GM23338 (cell line): ENCODE data around the gene MSS51. TPM values are rescaled to one million over a fixed set of nuclear protein-coding genes. Genes with fewer than 3 reads are reported as not detected.

ENCODE experiments used
- ATAC-seq: fragments of 200-7000 bp; cut with Tn5 transposase; 3 replicates; pipeline ENCODE4 v1.9.1; 2020
- DNase-seq: peaks from one replicate; pipeline ENCODE4 v3.0.0-alpha.2; 2015; ENCODE audit warnings: low spot score
- H2AFZ ChIP-seq: fragments of 200-600 bp; sonication (generic); 2 replicates; pipeline ENCODE4 v1.8.0; 2016; ENCODE audit warnings: antibody characterized with exemption, mild to moderate bottlenecking, moderate library complexity
- H3F3A ChIP-seq: fragments of 200-600 bp; sonication (generic); replicated peaks from 2 replicates; pipeline ENCODE4 v1.8.0; 2017; ENCODE audit warnings: antibody characterized with exemption, mixed run types, low read depth
- H3K27ac ChIP-seq: fragments of 200-600 bp; sonication (generic); 2 replicates; pipeline ENCODE4 v1.6.1; 2016; ENCODE audit warnings: low read depth
- H3K27me3 ChIP-seq: fragments of 200-600 bp; sonication (generic); 2 replicates; pipeline ENCODE4 v1.8.0; 2016; ENCODE audit warnings: mild to moderate bottlenecking, mixed run types, moderate library complexity; ENCODE audit not compliant: insufficient read depth
- H3K36me3 ChIP-seq: fragments of 200-600 bp; sonication (generic); 2 replicates; pipeline ENCODE4 v1.8.0; 2016; ENCODE audit warnings: mild to moderate bottlenecking; ENCODE audit not compliant: insufficient read depth
- H3K4me1 ChIP-seq: fragments of 200-600 bp; sonication (generic); 2 replicates; pipeline ENCODE4 v1.8.0; 2016; ENCODE audit warnings: mild to moderate bottlenecking, moderate library complexity; ENCODE audit not compliant: insufficient read depth
- H3K4me2 ChIP-seq: fragments of 200-600 bp; sonication (generic); 2 replicates; pipeline ENCODE4 v1.7.1; 2017; ENCODE audit warnings: mixed run types
- H3K4me3 ChIP-seq: fragments of 200-600 bp; sonication (generic); 2 replicates; pipeline ENCODE4 v1.6.1; 2016; ENCODE audit warnings: mixed run types
- H3K79me2 ChIP-seq: fragments of 200-600 bp; sonication (generic); replicated peaks from 2 replicates; pipeline ENCODE4 v1.8.0; 2017; ENCODE audit warnings: mild to moderate bottlenecking; ENCODE audit not compliant: insufficient read depth
- H3K9me2 ChIP-seq: fragments of 200-600 bp; sonication (generic); 2 replicates; pipeline ENCODE4 v1.8.0; 2017; ENCODE audit not compliant: insufficient read depth
- H4K20me1 ChIP-seq: fragments of 200-600 bp; sonication (generic); replicated peaks from 2 replicates; pipeline ENCODE4 v1.8.0; 2017; ENCODE audit warnings: mild to moderate bottlenecking; ENCODE audit not compliant: insufficient read depth
- H3K27ac Mint-ChIP-seq: 2 replicates; pipeline ENCODE4 v1.8.0; 2020; ENCODE audit warnings: inconsistent platforms, mild to moderate bottlenecking, moderate library complexity, mixed read lengths
- H3K27me3 Mint-ChIP-seq: 3 replicates; pipeline ENCODE4 v1.8.0; 2022; ENCODE audit warnings: low read depth, mild to moderate bottlenecking, moderate library complexity, mixed read lengths, inconsistent platforms; ENCODE audit not compliant: insufficient read depth, poor library complexity
- H3K36me3 Mint-ChIP-seq: 3 replicates; pipeline ENCODE4 v1.8.0; 2021; ENCODE audit warnings: low read depth, mild to moderate bottlenecking, inconsistent platforms, moderate library complexity, mixed read lengths
- H3K4me1 Mint-ChIP-seq: 3 replicates; pipeline ENCODE4 v1.8.0; 2020; ENCODE audit warnings: mild to moderate bottlenecking, inconsistent platforms, mixed read lengths
- H3K4me3 Mint-ChIP-seq: 3 replicates; pipeline ENCODE4 v1.8.0; 2021; ENCODE audit warnings: moderate library complexity, mild to moderate bottlenecking, inconsistent platforms, mixed read lengths
- H3K9me3 Mint-ChIP-seq: 3 replicates; pipeline ENCODE4 v1.8.0; 2020; ENCODE audit warnings: moderate library complexity, mild to moderate bottlenecking, inconsistent platforms, mixed read lengths
- CREB1 ChIP-seq: fragments of 250-450 bp; sonication (Bioruptor Pico); IDR thresholded peaks from 2 replicates; pipeline ENCODE4 v1.5.0; 2020; ENCODE audit warnings: low read depth, mild to moderate bottlenecking, moderate library complexity
- ETS1 ChIP-seq: IDR thresholded peaks from 2 replicates; pipeline ENCODE4 v1.6.1; 2016; ENCODE audit warnings: antibody characterized with exemption
- EZH2 ChIP-seq: fragments of 200-600 bp; sonication (generic); IDR thresholded peaks from one replicate; pipeline ENCODE4 v1.8.0; 2017; ENCODE audit warnings: antibody characterized with exemption, mild to moderate bottlenecking, low read depth; ENCODE audit not compliant: unreplicated experiment
- EZH2phosphoT487 ChIP-seq: fragments of 200-600 bp; sonication (generic); IDR thresholded peaks from one replicate; pipeline ENCODE4 v1.8.1; 2018; ENCODE audit warnings: antibody characterized with exemption; ENCODE audit not compliant: unreplicated experiment
- JUNB ChIP-seq: IDR thresholded peaks from one replicate; pipeline ENCODE4 v1.6.1; 2016; ENCODE audit warnings: antibody characterized with exemption; ENCODE audit not compliant: unreplicated experiment
- NANOG ChIP-seq: IDR thresholded peaks from 2 replicates; pipeline ENCODE4 v1.6.1; 2016; ENCODE audit warnings: antibody characterized with exemption, borderline replicate concordance
- POLR2AphosphoS5 ChIP-seq: IDR thresholded peaks from 2 replicates; pipeline ENCODE4 v1.6.1; 2016; ENCODE audit warnings: antibody characterized with exemption, low read depth
- STAT1 ChIP-seq: IDR thresholded peaks from one replicate; pipeline ENCODE4 v1.6.1; 2016; ENCODE audit warnings: antibody characterized with exemption; ENCODE audit not compliant: unreplicated experiment
- ZNF114 ChIP-seq: fragments of 250-450 bp; sonication (Bioruptor Pico); IDR thresholded peaks from 2 replicates; pipeline ENCODE4 v1.5.0; 2020; ENCODE audit warnings: mild to moderate bottlenecking, moderate library complexity
- ZNF331 ChIP-seq: fragments of 250-450 bp; sonication (Bioruptor Pico); IDR thresholded peaks from 2 replicates; pipeline ENCODE4 v1.5.0; 2020; ENCODE audit warnings: low read depth, mild to moderate bottlenecking, moderate library complexity
- polyA plus RNA-seq: library from polyadenylated mRNA; unstranded; fragments of >200 nt; fragmentation: Nextera tagmentation; extraction: Ambion mirVana; gene quantifications from 2 replicates; pipeline ENCODE4 v1.2.1, GENCODE V29; 2016
- total RNA-seq: library from RNA; depleted of rRNA; stranded (reverse); fragments of >200 nt; shearing (Covaris generic); gene quantifications from 2 replicates; pipeline ENCODE4 v1.2.3, GENCODE V29; 2014
- TF ChIP-seq, protein P1 (sequence below): IDR thresholded peaks from one replicate; pipeline ENCODE4 v1.6.1; 2018; ENCODE audit warnings: antibody characterized with exemption; ENCODE audit not compliant: unreplicated experiment
- TF ChIP-seq, protein P2 (sequence below), 2 experiments: fragments of 200-600 bp in 1 of 2; sonication (generic) in 1 of 2; conservative IDR thresholded peaks; 2 replicates each; pipeline versions ENCODE4 v1.5.1 to v1.6.1; 2016 to 2017; ENCODE audit warnings: antibody characterized with exemption in 2 of 2, low read depth in 2 of 2, mild to moderate bottlenecking in 2 of 2, moderate library complexity in 1 of 2
- TF ChIP-seq, protein P3 (sequence below): fragments of 250-450 bp; sonication (Bioruptor Pico); IDR thresholded peaks from 2 replicates; pipeline ENCODE4 v1.5.0; 2020; ENCODE audit warnings: mild to moderate bottlenecking, moderate library complexity

Gene MSS51
- total and polyA plus RNA-seq, 2 experiments from 2014 or later: 1.1 to 5.1 TPM

DNA sequence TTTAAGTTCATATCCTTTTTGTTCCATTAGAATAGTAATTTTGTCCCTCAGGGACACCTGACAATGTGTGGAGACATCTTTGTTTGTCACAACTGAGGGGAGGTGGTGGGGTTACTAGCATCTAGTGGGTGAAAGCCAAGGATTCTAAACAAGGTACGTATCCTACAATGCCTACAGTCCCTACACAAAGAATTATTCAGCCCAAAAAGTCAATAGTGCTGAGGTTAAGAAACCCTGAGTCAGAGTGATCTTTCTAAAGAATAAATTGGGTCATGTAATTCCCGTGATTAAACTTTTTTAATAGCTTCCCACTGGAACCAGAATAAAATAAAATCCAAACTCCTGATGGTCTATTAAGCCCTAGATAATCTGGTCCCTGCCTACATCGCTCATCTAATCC lies 16.8 kb downstream of the MSS51 start:
- no peaks in the 10 kb centered on the region for H3K9me3 Mint-ChIP-seq
- no peak overlapping the region for H3K4me2 ChIP-seq
- H3K4me3 Mint-ChIP-seq: no peak overlapping the region
- H3K27ac Mint-ChIP-seq: no peak overlapping the region
- H2AFZ ChIP-seq: no peak overlapping the region
- no peak overlapping the region for H3K27ac ChIP-seq
- H3K27me3 Mint-ChIP-seq: peaks cover 5% of the 10 kb centered on the region
- H4K20me1 ChIP-seq: no peaks in the 10 kb centered on the region
- no peaks in the 10 kb centered on the region for H3K9me2 ChIP-seq
- no peaks in the 10 kb centered on the region for H3K36me3 ChIP-seq
- H3K79me2 ChIP-seq: peaks cover 18% of the 10 kb centered on the region
- no peaks in the 10 kb centered on the region for H3K27me3 ChIP-seq
- TF ChIP-seq CREB1 (CRISPR knock-in tag) (no peak), EZH2phosphoT487 (no peak), ZNF114 (CRISPR knock-in tag) (no peak), STAT1 (no peak), NANOG (no peak), ETS1 (no peak), POLR2AphosphoS5 (no peak), JUNB (no peak), ZNF331 (no peak), EZH2 (no peak)
- TF ChIP-seq, protein P1, sequence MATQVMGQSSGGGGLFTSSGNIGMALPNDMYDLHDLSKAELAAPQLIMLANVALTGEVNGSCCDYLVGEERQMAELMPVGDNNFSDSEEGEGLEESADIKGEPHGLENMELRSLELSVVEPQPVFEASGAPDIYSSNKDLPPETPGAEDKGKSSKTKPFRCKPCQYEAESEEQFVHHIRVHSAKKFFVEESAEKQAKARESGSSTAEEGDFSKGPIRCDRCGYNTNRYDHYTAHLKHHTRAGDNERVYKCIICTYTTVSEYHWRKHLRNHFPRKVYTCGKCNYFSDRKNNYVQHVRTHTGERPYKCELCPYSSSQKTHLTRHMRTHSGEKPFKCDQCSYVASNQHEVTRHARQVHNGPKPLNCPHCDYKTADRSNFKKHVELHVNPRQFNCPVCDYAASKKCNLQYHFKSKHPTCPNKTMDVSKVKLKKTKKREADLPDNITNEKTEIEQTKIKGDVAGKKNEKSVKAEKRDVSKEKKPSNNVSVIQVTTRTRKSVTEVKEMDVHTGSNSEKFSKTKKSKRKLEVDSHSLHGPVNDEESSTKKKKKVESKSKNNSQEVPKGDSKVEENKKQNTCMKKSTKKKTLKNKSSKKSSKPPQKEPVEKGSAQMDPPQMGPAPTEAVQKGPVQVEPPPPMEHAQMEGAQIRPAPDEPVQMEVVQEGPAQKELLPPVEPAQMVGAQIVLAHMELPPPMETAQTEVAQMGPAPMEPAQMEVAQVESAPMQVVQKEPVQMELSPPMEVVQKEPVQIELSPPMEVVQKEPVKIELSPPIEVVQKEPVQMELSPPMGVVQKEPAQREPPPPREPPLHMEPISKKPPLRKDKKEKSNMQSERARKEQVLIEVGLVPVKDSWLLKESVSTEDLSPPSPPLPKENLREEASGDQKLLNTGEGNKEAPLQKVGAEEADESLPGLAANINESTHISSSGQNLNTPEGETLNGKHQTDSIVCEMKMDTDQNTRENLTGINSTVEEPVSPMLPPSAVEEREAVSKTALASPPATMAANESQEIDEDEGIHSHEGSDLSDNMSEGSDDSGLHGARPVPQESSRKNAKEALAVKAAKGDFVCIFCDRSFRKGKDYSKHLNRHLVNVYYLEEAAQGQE: no peak
- TF ChIP-seq, protein P2, sequence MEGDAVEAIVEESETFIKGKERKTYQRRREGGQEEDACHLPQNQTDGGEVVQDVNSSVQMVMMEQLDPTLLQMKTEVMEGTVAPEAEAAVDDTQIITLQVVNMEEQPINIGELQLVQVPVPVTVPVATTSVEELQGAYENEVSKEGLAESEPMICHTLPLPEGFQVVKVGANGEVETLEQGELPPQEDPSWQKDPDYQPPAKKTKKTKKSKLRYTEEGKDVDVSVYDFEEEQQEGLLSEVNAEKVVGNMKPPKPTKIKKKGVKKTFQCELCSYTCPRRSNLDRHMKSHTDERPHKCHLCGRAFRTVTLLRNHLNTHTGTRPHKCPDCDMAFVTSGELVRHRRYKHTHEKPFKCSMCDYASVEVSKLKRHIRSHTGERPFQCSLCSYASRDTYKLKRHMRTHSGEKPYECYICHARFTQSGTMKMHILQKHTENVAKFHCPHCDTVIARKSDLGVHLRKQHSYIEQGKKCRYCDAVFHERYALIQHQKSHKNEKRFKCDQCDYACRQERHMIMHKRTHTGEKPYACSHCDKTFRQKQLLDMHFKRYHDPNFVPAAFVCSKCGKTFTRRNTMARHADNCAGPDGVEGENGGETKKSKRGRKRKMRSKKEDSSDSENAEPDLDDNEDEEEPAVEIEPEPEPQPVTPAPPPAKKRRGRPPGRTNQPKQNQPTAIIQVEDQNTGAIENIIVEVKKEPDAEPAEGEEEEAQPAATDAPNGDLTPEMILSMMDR (conservative IDR thresholded peaks at IDR 0.05; ENCODE audit: low read depth in 2 of 2): no peak
- TF ChIP-seq, protein P3, sequence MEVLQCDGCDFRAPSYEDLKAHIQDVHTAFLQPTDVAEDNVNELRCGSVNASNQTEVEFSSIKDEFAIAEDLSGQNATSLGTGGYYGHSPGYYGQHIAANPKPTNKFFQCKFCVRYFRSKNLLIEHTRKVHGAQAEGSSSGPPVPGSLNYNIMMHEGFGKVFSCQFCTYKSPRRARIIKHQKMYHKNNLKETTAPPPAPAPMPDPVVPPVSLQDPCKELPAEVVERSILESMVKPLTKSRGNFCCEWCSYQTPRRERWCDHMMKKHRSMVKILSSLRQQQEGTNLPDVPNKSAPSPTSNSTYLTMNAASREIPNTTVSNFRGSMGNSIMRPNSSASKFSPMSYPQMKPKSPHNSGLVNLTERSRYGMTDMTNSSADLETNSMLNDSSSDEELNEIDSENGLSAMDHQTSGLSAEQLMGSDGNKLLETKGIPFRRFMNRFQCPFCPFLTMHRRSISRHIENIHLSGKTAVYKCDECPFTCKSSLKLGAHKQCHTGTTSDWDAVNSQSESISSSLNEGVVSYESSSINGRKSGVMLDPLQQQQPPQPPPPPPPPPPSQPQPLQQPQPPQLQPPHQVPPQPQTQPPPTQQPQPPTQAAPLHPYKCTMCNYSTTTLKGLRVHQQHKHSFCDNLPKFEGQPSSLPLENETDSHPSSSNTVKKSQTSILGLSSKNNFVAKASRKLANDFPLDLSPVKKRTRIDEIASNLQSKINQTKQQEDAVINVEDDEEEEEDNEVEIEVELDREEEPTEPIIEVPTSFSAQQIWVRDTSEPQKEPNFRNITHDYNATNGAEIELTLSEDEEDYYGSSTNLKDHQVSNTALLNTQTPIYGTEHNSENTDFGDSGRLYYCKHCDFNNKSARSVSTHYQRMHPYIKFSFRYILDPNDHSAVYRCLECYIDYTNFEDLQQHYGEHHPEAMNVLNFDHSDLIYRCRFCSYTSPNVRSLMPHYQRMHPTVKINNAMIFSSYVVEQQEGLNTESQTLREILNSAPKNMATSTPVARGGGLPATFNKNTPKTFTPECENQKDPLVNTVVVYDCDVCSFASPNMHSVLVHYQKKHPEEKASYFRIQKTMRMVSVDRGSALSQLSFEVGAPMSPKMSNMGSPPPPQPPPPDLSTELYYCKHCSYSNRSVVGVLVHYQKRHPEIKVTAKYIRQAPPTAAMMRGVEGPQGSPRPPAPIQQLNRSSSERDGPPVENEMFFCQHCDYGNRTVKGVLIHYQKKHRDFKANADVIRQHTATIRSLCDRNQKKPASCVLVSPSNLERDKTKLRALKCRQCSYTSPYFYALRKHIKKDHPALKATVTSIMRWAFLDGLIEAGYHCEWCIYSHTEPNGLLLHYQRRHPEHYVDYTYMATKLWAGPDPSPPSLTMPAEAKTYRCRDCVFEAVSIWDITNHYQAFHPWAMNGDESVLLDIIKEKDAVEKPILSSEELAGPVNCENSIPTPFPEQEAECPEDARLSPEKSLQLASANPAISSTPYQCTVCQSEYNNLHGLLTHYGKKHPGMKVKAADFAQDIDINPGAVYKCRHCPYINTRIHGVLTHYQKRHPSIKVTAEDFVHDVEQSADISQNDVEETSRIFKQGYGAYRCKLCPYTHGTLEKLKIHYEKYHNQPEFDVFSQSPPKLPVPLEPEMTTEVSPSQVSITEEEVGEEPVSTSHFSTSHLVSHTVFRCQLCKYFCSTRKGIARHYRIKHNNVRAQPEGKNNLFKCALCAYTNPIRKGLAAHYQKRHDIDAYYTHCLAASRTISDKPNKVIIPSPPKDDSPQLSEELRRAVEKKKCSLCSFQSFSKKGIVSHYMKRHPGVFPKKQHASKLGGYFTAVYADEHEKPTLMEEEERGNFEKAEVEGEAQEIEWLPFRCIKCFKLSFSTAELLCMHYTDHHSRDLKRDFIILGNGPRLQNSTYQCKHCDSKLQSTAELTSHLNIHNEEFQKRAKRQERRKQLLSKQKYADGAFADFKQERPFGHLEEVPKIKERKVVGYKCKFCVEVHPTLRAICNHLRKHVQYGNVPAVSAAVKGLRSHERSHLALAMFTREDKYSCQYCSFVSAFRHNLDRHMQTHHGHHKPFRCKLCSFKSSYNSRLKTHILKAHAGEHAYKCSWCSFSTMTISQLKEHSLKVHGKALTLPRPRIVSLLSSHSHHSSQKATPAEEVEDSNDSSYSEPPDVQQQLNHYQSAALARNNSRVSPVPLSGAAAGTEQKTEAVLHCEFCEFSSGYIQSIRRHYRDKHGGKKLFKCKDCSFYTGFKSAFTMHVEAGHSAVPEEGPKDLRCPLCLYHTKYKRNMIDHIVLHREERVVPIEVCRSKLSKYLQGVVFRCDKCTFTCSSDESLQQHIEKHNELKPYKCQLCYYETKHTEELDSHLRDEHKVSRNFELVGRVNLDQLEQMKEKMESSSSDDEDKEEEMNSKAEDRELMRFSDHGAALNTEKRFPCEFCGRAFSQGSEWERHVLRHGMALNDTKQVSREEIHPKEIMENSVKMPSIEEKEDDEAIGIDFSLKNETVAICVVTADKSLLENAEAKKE (CRISPR knock-in tag): no peak
- ATAC-seq (no peak), DNase-seq (no peak)
- no peaks in the 10 kb centered on the region for H3K36me3 Mint-ChIP-seq
- 0 out of 2 replicates have a peak, but pooled peaks cover 5% of the 10 kb centered on the region for H3F3A ChIP-seq
- H3K4me1 ChIP-seq: peaks cover 3% of the 10 kb centered on the region
- H3K4me1 Mint-ChIP-seq: peaks cover 17% of the 10 kb centered on the region
- no peak overlapping the region for H3K4me3 ChIP-seq
